ENCODE results near the gene TECRL.

The TECRL gene

GRCh38 chr4:64327237-64327636, 82.0 kb downstream of the TECRL start:
- no peak for TF ChIP-seq CTCF (IDR thresholded peaks at IDR 0.05)
- Histone ChIP-seq H3K9me3 (no peaks in the 10 kb centered on the region), H3K27me3 (no peaks in the 10 kb centered on the region), H3K27ac (no peak overlapping the region), H3K4me3 (ENCODE audit: low read depth in 1 of 2, low read length in 1 of 2) (no peak overlapping the region), H3K4me1 (ENCODE audit: control insufficient read depth in 1 of 2, insufficient read depth in 1 of 2, low read depth in 1 of 2, low read length in 1 of 2) (no peaks in the 10 kb centered on the region), H3K36me3 (no peaks in the 10 kb centered on the region)

- Histone ChIP-seq H3K9me3 (no peaks in the 10 kb centered on the region), H3K4me3 (ENCODE audit: low read depth in 1 of 2, low read length in 1 of 2) (no peak overlapping the region), H3K36me3 (no peaks in the 10 kb centered on the region), H3K27ac (no peak overlapping the region), H3K27me3 (no peaks in the 10 kb centered on the region), H3K4me1 (ENCODE audit: control insufficient read depth in 1 of 2, insufficient read depth in 1 of 2, low read depth in 1 of 2, low read length in 1 of 2) (no peaks in the 10 kb centered on the region)
- TF ChIP-seq CTCF (IDR thresholded peaks at IDR 0.05) = no peak
Measured at GRCh38 chr4:64326507-64326906, 82.7 kb downstream of the TECRL start.

GRCh38 chr4:64306255-64306565, 103.0 kb downstream of the TECRL start:
- H3K36me3 ChIP-seq = no peaks in the 10 kb centered on the region
- no peak overlapping the region for H3K4me3 ChIP-seq (ENCODE audit: low read depth in 1 of 2, low read length in 1 of 2)
- no peak for TF ChIP-seq CTCF (IDR thresholded peaks at IDR 0.05)
- H3K27me3 ChIP-seq = no peaks in the 10 kb centered on the region
- H3K4me1 ChIP-seq (ENCODE audit: control insufficient read depth in 1 of 2, insufficient read depth in 1 of 2, low read depth in 1 of 2, low read length in 1 of 2) = no peaks in the 10 kb centered on the region
- H3K9me3 ChIP-seq = no peaks in the 10 kb centered on the region
- no peak overlapping the region for H3K27ac ChIP-seq

- no peak for TF ChIP-seq CTCF (IDR thresholded peaks at IDR 0.05)
- Histone ChIP-seq H3K9me3 (no peaks in the 10 kb centered on the region), H3K4me3 (ENCODE audit: low read depth in 1 of 2, low read length in 1 of 2) (no peak overlapping the region), H3K27me3 (no peaks in the 10 kb centered on the region), H3K27ac (no peak overlapping the region), H3K4me1 (ENCODE audit: control insufficient read depth in 1 of 2, insufficient read depth in 1 of 2, low read depth in 1 of 2, low read length in 1 of 2) (no peaks in the 10 kb centered on the region), H3K36me3 (no peaks in the 10 kb centered on the region)
Measured at GRCh38 chr4:64305565-64306254, 103.5 kb downstream of the TECRL start.

- Histone ChIP-seq H3K9me3 (no peaks in the 10 kb centered on the region), H3K4me3 (ENCODE audit: low read depth in 1 of 2, low read length in 1 of 2) (no peak overlapping the region), H3K36me3 (no peaks in the 10 kb centered on the region), H3K4me1 (ENCODE audit: control insufficient read depth in 1 of 2, insufficient read depth in 1 of 2, low read depth in 1 of 2, low read length in 1 of 2) (no peaks in the 10 kb centered on the region), H3K27ac (no peak overlapping the region), H3K27me3 (no peaks in the 10 kb centered on the region)
- no peak for TF ChIP-seq CTCF (IDR thresholded peaks at IDR 0.05)
Measured at GRCh38 chr4:64272432-64272831, 136.8 kb downstream of the TECRL start.
